CD4-positive, alpha-beta T cell (primary cell): ENCODE data around the gene RRP12. TPM values are rescaled to one million over a fixed set of nuclear protein-coding genes. Genes with fewer than 3 reads are reported as not detected.

Source experiments
- ATAC-seq: fragments of 200-7000 bp; cut with Tn5 transposase; one replicate; pipeline ENCODE4 v1.10.0; 2022; ENCODE audit warnings: mild to moderate bottlenecking; ENCODE audit not compliant: poor library complexity
- CTCF ChIA-PET: fragments of 350-600 bp; sonication (Branson Sonifier 250); formaldehyde crosslinking; loops from one replicate; lab custom pipeline; 2021; ENCODE audit warnings: antibody characterized with exemption, inconsistent platforms; lab: Charles Lee
- POLR2A ChIA-PET: fragments of 350-600 bp; sonication (Branson Sonifier 250); formaldehyde crosslinking; loops from one replicate; lab custom pipeline; 2021; ENCODE audit warnings: antibody characterized with exemption, inconsistent platforms; lab: Charles Lee
- DNase-seq, 14 experiments: peaks; one replicate each; pipeline ENCODE4 v3.0.0-alpha.2; 2013 to 2020; ENCODE audit warnings: mixed read lengths in 2 of 14
- H3K27ac ChIP-seq, 2 donors: one replicate each; pipeline versions ENCODE4 v1.5.1 to v1.7.0; 2013; ENCODE audit warnings: low read length in 2 of 2, low read depth in 1 of 2, mild to moderate bottlenecking in 1 of 2
- H3K27me3 ChIP-seq, 2 experiments: 1 replicate in 1 of 2; 2 replicates in 1 of 2; pipeline versions ENCODE4 v1.6.1 to v1.7.0; 2013; ENCODE audit warnings: low read length in 2 of 2, control low read depth in 1 of 2, mild to moderate bottlenecking in 1 of 2, moderate library complexity in 1 of 2; ENCODE audit not compliant: insufficient read depth in 2 of 2, control insufficient read depth in 1 of 2
- H3K36me3 ChIP-seq: one replicate; pipeline ENCODE4 v1.6.1; 2013; ENCODE audit warnings: low read length, control low read depth; ENCODE audit not compliant: insufficient read depth
- H3K4me1 ChIP-seq: one replicate; pipeline ENCODE4 v1.6.1; 2013; ENCODE audit warnings: low read length, control low read depth; ENCODE audit not compliant: insufficient read depth
- H3K4me3 ChIP-seq: one replicate; pipeline ENCODE4 v1.5.1; 2013; ENCODE audit warnings: mild to moderate bottlenecking, low read length, moderate library complexity
- H3K9me3 ChIP-seq, 2 experiments: 1 replicate in 1 of 2; 2 replicates in 1 of 2; pipeline versions ENCODE4 v1.6.1 to v1.7.0; 2013; ENCODE audit warnings: low read length in 2 of 2, mild to moderate bottlenecking in 2 of 2, control low read depth in 1 of 2, moderate library complexity in 1 of 2; ENCODE audit not compliant: control insufficient read depth in 1 of 2, insufficient read depth in 1 of 2
- H3K27ac Mint-ChIP-seq: one replicate; pipeline ENCODE4 v1.8.0; 2020; ENCODE audit warnings: mixed read lengths
- H3K27me3 Mint-ChIP-seq: one replicate; pipeline ENCODE4 v1.8.0; 2021; ENCODE audit warnings: mixed read lengths
- H3K36me3 Mint-ChIP-seq: one replicate; pipeline ENCODE4 v1.8.0; 2021; ENCODE audit warnings: low read depth, mixed read lengths
- H3K4me1 Mint-ChIP-seq: one replicate; pipeline ENCODE4 v1.8.0; 2021; ENCODE audit warnings: low read depth, mixed read lengths
- H3K4me3 Mint-ChIP-seq: one replicate; pipeline ENCODE4 v1.8.0; 2020; ENCODE audit warnings: mild to moderate bottlenecking, mixed read lengths
- H3K9me3 Mint-ChIP-seq: one replicate; pipeline ENCODE4 v1.8.0; 2020; ENCODE audit warnings: mixed read lengths
- CTCF ChIP-seq: fragments of 200-600 bp; IDR thresholded peaks from one replicate; pipeline ENCODE4 v1.8.0; 2022; ENCODE audit warnings: antibody characterized with exemption, mild to moderate bottlenecking
- intact Hi-C, 2 experiments: fragments of 100-400 bp; cut with DNase I in 1 of 2; cut with micrococcal nuclease in 1 of 2; formaldehyde crosslinking; loops; one replicate each; pipeline versions ENCODE4 v1.15.1 to v1.9.0; 2023 to 2025; cut with DNase I, micrococcal nuclease
- total RNA-seq, 174 experiments: library from RNA in 2 of 174; stranded (reverse) in 2 of 174; gene quantifications; one replicate each; pipeline ENCODE4 v1.2.3 and lab custom pipeline; 2021 to 2026

The RRP12 gene
- total RNA-seq, 2 experiments from 2014 or later, result 84.2 to 87.6 TPM

GRCh38 chr10:97361537-97361901, 39.6 kb downstream of the RRP12 start:
- ATAC-seq (no peak), DNase-seq (no peak)
- H3K27me3 ChIP-seq, result no peaks in the 10 kb centered on the region
- TF ChIP-seq CTCF, result no peak
- POLR2A ChIA-PET, result no interaction called here
- Mint-ChIP-seq H3K27me3 (no peaks in the 10 kb centered on the region), H3K27ac (no peak overlapping the region), H3K9me3 (no peaks in the 10 kb centered on the region), H3K4me3 (no peak overlapping the region), H3K36me3 (peaks cover 74% of the 10 kb centered on the region), H3K4me1 (no peaks in the 10 kb centered on the region)
- peaks cover 3% of the 10 kb centered on the region for H3K4me1 ChIP-seq
- H3K4me3 ChIP-seq, result no peak overlapping the region
- CTCF ChIA-PET, result no interaction called here
- no peak overlapping the region for H3K27ac ChIP-seq
- intact Hi-C loops, result no loop called here
- H3K36me3 ChIP-seq, result peaks cover 38% of the 10 kb centered on the region
- no peaks in the 10 kb centered on the region for H3K9me3 ChIP-seq

GRCh38 chr10:97360705-97361536, 40.2 kb downstream of the RRP12 start:
- DNase-seq (no peak), ATAC-seq (no peak)
- ChIA-PET CTCF (interaction anchor here (3.0 kb wide), 1 partner anchor 83 kb away, joined by 11 read pairs; no protein-coding TSS in a partner anchor), POLR2A (no interaction called here)
- Histone ChIP-seq H3K27me3 (no peaks in the 10 kb centered on the region), H3K27ac (no peak overlapping the region), H3K9me3 (no peaks in the 10 kb centered on the region), H3K4me1 (peaks cover 3% of the 10 kb centered on the region), H3K4me3 (no peak overlapping the region), H3K36me3 (peaks cover 35% of the 10 kb centered on the region)
- H3K27ac Mint-ChIP-seq, result no peak overlapping the region
- peaks cover 75% of the 10 kb centered on the region for H3K36me3 Mint-ChIP-seq
- H3K4me3 Mint-ChIP-seq, result no peak overlapping the region
- no peaks in the 10 kb centered on the region for H3K9me3 Mint-ChIP-seq
- TF ChIP-seq CTCF, result no peak
- intact Hi-C loops, result no loop called here
- no peaks in the 10 kb centered on the region for H3K27me3 Mint-ChIP-seq
- no peaks in the 10 kb centered on the region for H3K4me1 Mint-ChIP-seq

GRCh38 chr10:97358781-97359180, 42.4 kb downstream of the RRP12 start:
- TF ChIP-seq CTCF, result no peak
- ChIA-PET CTCF (interaction anchor here (3.0 kb wide), 1 partner anchor 80 kb away, joined by 11 read pairs; no protein-coding TSS in a partner anchor), POLR2A (no interaction called here)
- Histone ChIP-seq H3K4me1 (peaks cover 3% of the 10 kb centered on the region), H3K9me3 (no peaks in the 10 kb centered on the region), H3K27me3 (no peaks in the 10 kb centered on the region), H3K4me3 (no peak overlapping the region), H3K27ac (no peak overlapping the region), H3K36me3 (peaks cover 26% of the 10 kb centered on the region)
- no peak for ATAC-seq
- peaks cover 59% of the 10 kb centered on the region for H3K36me3 Mint-ChIP-seq
- DNase-seq, result no peak
- no peak overlapping the region for H3K4me3 Mint-ChIP-seq
- H3K9me3 Mint-ChIP-seq, result no peaks in the 10 kb centered on the region
- H3K4me1 Mint-ChIP-seq, result no peaks in the 10 kb centered on the region
- H3K27ac Mint-ChIP-seq, result no peak overlapping the region
- intact Hi-C loops, result loop anchor here in 1 of 2 experiments (10.0 kb wide), 1 partner anchor 284 kb away; no protein-coding TSS in a partner anchor
- H3K27me3 Mint-ChIP-seq, result no peaks in the 10 kb centered on the region
